Endometrial microvascular endothelial cells (primary cell): ENCODE results near the gene EOMES. TPM values are rescaled to one million over a fixed set of nuclear protein-coding genes. Genes with fewer than 3 reads are reported as not detected.
"Not testable (repeated sequence)": the region's sequence is repeated elsewhere in the genome, so short reads cannot be mapped to it uniquely, and the experiment has no call there.

ENCODE experiments used
- in situ Hi-C: cut with HindIII; loops from 2 replicates; pipeline ENCODE4 v1.10.0; 2017; ENCODE audit warnings: low sequenced_read_pairs, low pct_unique_long_range_greater_than_20kb; ENCODE audit errors: inconsistent ontology term
- total RNA-seq: library from RNA; depleted of rRNA; stranded (reverse); fragments of >200 nt; gene quantifications from one replicate; pipeline ENCODE4 v1.2.3, GENCODE V29; 2015; ENCODE audit errors: inconsistent ontology term

EOMES gene
- not detected for total RNA-seq

- in situ Hi-C loops: loop anchor here (25.0 kb wide), 1 partner anchor 565 kb away; no protein-coding TSS in a partner anchor
Measured at GRCh38 chr3:27721717-27722564, at the start of gene EOMES. TSS of gene EOMES (minus strand) at chr3:27722323. CDS start at chr3:27722294, 29 bp downstream.

GRCh38 chr3:27770384-27770783 is 48.3 kb upstream of the EOMES start:
- in situ Hi-C loops: not testable (repeated sequence)

DNA sequence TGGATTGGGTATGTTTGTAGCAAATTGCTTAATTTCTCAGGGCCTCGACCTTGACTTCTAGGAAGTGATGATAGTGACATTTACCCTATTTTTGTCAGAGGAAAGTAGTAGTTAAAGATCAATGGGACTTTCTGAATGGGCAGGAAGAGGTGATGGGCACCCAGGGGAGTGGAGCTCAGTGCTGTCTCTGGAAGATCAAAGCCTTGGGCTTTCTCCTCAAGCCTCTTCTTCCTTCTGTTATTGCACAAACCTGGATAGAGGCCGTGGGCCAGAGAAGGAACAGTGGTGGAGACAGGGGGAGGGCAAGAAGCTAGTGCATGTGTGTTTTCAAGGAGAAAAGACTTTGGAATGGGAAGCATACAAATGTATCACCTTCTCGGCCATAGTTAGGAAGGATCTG is 44.9 kb upstream of the EOMES start:
- in situ Hi-C loops: no loop called here

- in situ Hi-C loops: no loop called here
Measured at GRCh38 chr3:27758083-27758482, 36.0 kb upstream of the EOMES start.

DNA sequence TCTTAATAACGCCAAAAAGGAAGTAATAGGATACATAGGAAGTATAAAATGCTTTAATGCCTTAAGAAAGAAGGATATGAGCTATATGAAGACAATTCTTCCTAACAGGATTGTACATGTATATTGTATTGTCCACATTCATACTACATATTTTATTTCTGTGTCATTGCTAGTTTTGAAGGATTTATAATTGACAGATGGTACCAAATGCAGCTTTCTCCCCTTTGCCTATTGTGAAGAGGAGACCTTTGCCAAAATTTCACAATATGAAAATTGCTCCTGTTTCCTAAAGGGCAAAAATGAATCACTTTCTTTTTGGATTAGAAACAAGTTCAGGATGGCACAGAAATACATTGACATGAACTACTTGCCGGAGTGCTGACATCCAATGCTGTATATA is 34.8 kb upstream of the EOMES start:
- in situ Hi-C loops: no loop called here

GRCh38 chr3:27752926-27753325 is 30.8 kb upstream of the EOMES start:
- in situ Hi-C loops: no loop called here

DNA sequence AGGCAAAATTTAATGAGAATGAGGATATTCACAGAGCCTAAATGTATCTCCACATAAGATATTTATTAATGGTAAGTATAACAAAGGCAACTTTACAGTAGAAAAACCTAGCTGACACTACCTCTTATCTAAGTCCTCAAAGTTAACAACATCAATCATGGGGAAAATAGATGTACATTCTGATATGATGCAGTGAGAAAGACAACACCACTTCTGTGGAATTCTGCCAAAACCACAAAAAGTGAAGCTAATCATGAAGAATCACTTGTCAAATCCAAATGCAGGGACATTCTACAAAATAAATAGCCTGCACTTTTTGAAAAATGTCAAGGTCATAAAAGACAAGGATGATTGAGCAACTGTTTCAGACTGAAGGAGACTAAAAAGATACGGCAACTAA is 27.5 kb upstream of the EOMES start:
- in situ Hi-C loops: no loop called here

GRCh38 chr3:27746838-27747237 is 24.7 kb upstream of the EOMES start:
- in situ Hi-C loops: no loop called here

DNA sequence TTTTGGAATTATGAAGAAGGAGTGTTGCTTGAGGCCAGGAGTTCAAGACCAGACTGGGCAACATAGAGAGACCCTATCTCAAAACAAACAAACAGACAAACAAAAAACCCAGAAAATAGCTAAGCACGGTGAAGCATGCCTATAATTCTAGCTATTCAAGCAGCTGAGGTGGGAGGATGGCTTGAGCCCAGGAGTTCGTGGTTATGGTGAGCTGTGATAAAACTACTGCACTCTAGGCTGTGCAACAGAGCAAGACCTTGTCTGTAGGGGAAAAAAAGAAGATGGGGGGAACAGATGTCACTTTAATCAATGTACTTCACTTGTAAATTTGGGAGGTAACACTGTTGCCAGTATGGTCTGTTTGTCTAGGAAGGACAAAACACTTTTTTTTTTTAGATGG is 18.7 kb upstream of the EOMES start:
- in situ Hi-C loops: no loop called here

GRCh38 chr3:27737091-27737490 is 15.0 kb upstream of the EOMES start:
- in situ Hi-C loops: no loop called here

DNA sequence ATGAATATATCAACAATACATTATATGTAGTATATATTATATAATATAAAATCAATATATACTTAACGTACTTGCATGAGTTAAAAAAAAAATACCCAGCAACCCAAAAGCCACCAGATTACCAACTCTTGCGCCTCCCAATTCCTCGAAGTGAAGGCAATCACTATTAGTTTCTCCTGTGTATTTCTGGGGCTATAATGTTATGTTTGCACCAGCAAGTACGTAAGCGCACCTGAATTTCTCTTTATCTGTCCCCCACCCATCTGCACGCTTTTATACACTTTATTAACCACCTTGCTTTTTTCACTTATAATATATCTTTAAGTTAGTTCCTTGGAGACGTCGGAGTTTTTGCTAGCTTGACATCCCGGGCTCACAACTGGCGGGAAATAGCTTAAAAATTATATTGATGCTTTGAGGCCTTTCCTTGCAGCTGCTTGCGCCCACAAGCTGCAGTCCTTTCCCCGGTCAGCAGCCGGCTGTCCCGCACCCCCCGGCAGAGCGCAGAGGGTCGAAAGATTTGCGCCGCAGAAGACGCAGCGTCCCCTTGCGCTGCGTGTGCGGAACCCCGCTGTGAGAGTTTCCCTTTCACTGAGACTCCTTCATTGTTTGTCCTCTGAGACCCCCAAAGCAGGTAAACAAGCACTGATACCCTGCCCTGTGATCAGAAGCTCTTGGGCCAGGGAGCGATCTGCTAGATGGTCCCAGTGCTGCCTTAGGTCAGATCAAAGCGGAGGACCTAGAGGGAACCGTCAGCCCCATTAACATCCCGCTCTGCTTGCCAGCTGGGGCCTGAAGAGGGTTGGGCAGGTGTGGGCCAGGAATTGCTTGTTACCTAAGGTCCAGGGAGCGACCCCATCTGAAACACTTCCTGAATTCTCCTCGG is 8.9 kb upstream of the EOMES start:
- in situ Hi-C loops: no loop called here

GRCh38 chr3:27729748-27730611 is 7.9 kb upstream of the EOMES start:
- in situ Hi-C loops: no loop called here

DNA sequence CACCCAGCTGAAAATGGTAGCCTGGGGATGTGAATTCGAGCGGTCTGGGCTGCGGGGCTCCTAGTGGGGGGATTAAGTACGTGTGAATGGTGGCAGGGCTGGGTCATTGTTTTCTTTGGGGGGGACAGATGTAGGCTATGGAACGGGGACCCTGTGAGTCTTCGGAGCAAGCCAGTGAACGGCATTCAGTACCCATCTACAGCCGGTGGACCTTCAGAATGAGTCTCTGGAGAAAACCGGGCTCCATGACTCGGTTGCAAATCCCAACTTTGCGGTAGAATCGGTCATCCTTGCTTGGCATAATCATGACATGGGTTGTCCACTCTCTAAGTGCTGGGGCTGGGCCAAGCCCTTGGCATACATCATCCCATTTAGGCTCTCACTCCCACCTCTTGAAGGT is 7.2 kb upstream of the EOMES start:
- in situ Hi-C loops: no loop called here

- in situ Hi-C loops: no loop called here
Measured at GRCh38 chr3:27728195-27729087, 6.3 kb upstream of the EOMES start.

DNA sequence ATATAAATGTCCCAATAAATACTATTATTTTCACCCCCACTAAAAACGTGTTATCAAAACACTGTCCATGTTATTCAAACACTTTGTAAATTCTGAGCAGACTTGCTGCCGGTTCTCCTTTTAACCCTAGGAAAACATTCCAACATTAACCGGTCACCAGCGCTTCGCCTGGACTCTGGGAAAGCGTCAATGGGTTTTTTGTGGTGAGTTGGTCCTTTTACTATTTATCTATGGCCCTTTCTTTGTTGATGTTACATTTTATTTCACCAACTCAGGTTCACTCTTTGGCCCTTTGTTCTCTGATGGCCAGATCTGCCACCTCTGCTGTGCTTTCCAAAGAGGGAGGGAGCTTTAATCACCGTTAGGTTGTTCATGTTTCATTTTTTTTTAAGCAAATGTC is 4.1 kb upstream of the EOMES start:
- in situ Hi-C loops: no loop called here

- in situ Hi-C loops: loop anchor here (25.0 kb wide), 1 partner anchor 563 kb away; no protein-coding TSS in a partner anchor
Measured at GRCh38 chr3:27724459-27725197, 2.5 kb upstream of the EOMES start.

DNA sequence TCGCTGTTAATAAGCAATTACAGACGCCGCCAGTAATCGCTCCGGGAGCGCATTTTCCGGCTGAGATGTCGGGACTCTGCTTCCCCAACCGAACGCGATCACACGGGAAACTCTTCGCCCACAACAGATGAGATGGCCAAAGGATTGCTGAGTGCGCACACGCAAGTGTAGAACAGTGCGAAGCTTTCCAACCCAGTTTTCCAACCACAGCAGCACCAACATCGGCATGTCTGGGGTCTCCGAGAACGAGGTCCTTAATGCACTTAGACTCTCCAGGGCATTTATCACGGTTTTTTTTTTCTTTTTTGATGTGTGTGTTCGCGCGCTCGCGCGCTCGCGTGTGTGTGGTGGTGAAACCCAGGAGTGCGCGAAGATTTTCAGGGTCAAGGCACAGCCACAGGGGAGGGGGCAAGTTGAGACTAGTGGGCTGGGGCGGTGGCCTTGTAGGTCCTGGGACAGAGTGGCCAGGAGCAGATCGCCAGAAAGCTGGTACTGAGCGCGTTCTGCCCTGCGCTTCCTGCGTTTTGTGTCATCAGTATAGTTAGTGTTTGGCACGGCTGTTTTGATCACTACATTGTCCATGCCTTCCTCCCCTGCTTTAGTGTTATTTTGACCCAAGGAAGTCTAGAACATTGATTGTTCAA is 1.8 kb upstream of the EOMES start:
- in situ Hi-C loops: loop anchor here (25.0 kb wide), 1 partner anchor 563 kb away; no protein-coding TSS in a partner anchor
